PC-9 (cell line): Measurements from ENCODE around the gene OR6K2. TPM values are rescaled to one million over a fixed set of nuclear protein-coding genes. Genes with fewer than 3 reads are reported as not detected.
"Not testable (repeated sequence)": the region's sequence is repeated elsewhere in the genome, so short reads cannot be mapped to it uniquely, and the experiment has no call there.

Experiments
- BruUV-seq: library from RNA; stranded (reverse); fragments of 400-500 nt; replicated peaks from 2 replicates; lab custom pipeline; 2021; lab: Mats Ljungman, UMichigan
- CTCF ChIA-PET: fragments of 300-600 bp; sonication (Branson Sonifier 250); formaldehyde crosslinking; loops from one replicate; lab custom pipeline; 2022; ENCODE audit warnings: antibody characterized with exemption; lab: Charles Lee
- POLR2A ChIA-PET: fragments of 300-600 bp; sonication (Branson Sonifier 250); formaldehyde crosslinking; loops from one replicate; lab custom pipeline; 2022; ENCODE audit warnings: antibody characterized with exemption; ENCODE audit not compliant: unreplicated experiment; lab: Charles Lee
- DNase-seq, 2 experiments: peaks; one replicate each; pipeline versions ENCODE4 v3.0.0 to v3.0.0-alpha.2; 2015 to 2022; ENCODE audit warnings: mixed read lengths in 1 of 2
- H2AFZ ChIP-seq: fragments of 200-600 bp; sonication (generic); 2 replicates; pipeline ENCODE4 v1.8.1; 2017; ENCODE audit warnings: antibody characterized with exemption
- H3F3A ChIP-seq: fragments of 200-600 bp; sonication (generic); 2 replicates; pipeline ENCODE4 v1.8.1; 2017; ENCODE audit warnings: antibody characterized with exemption, mild to moderate bottlenecking, low read depth; ENCODE audit not compliant: insufficient read depth
- H3K27ac ChIP-seq: fragments of 200-600 bp; sonication (generic); 2 replicates; pipeline ENCODE4 v1.6.1; 2016; ENCODE audit warnings: mixed run types
- H3K27me3 ChIP-seq: fragments of 200-600 bp; sonication (generic); 2 replicates; pipeline ENCODE4 v1.6.1; 2016; ENCODE audit warnings: low read depth, mixed run types; ENCODE audit not compliant: insufficient read depth
- H3K36me3 ChIP-seq: fragments of 200-600 bp; sonication (generic); 2 replicates; pipeline ENCODE4 v1.6.1; 2016; ENCODE audit warnings: low read depth, mixed run types
- H3K4me1 ChIP-seq: fragments of 200-600 bp; sonication (generic); replicated peaks from 2 replicates; pipeline ENCODE4 v1.6.1; 2016; ENCODE audit warnings: mixed run types; ENCODE audit not compliant: insufficient read depth
- H3K4me2 ChIP-seq: fragments of 200-600 bp; sonication (generic); 2 replicates; pipeline ENCODE4 v1.6.1; 2017; ENCODE audit warnings: mixed run types
- H3K4me3 ChIP-seq: fragments of 200-600 bp; sonication (generic); 2 replicates; pipeline ENCODE4 v1.6.1; 2016; ENCODE audit warnings: mixed run types
- H3K79me2 ChIP-seq: fragments of 200-600 bp; sonication (generic); 2 replicates; pipeline ENCODE4 v1.6.1; 2017; ENCODE audit warnings: low read depth, mixed run types
- H3K9me2 ChIP-seq: fragments of 200-600 bp; sonication (generic); 2 replicates; pipeline ENCODE4 v1.8.1; 2017; ENCODE audit warnings: mild to moderate bottlenecking; ENCODE audit not compliant: insufficient read depth
- H3K9me3 ChIP-seq: fragments of 200-600 bp; sonication (generic); 2 replicates; pipeline ENCODE4 v1.8.1; 2016; ENCODE audit warnings: low read depth; ENCODE audit not compliant: insufficient read depth
- H4K20me1 ChIP-seq: fragments of 200-600 bp; sonication (generic); 2 replicates; pipeline ENCODE4 v1.8.1; 2017; ENCODE audit not compliant: insufficient read depth
- EZH2 ChIP-seq: fragments of 200-600 bp; sonication (generic); IDR thresholded peaks from 2 replicates; pipeline ENCODE4 v1.8.0; 2017; ENCODE audit warnings: antibody characterized with exemption, low read depth
- intact Hi-C: fragments of 100-400 bp; cut with micrococcal nuclease; formaldehyde crosslinking; loops from one replicate; pipeline ENCODE4 v1.10.0; 2022; ENCODE audit not compliant: unreplicated experiment
- total RNA-seq: library from RNA; stranded (reverse); gene quantifications from 2 replicates; pipeline ENCODE4 v1.2.3, GENCODE V29; 2021
- TF ChIP-seq, protein P1 (sequence below): fragments of 200-600 bp; sonication (generic); conservative IDR thresholded peaks from 2 replicates; pipeline ENCODE4 v1.6.1; 2017; ENCODE audit warnings: mixed run types, antibody characterized with exemption, mild to moderate bottlenecking, moderate library complexity

Gene OR6K2
- total RNA-seq, 1 experiment from 2014 or later, result not detected

DNA sequence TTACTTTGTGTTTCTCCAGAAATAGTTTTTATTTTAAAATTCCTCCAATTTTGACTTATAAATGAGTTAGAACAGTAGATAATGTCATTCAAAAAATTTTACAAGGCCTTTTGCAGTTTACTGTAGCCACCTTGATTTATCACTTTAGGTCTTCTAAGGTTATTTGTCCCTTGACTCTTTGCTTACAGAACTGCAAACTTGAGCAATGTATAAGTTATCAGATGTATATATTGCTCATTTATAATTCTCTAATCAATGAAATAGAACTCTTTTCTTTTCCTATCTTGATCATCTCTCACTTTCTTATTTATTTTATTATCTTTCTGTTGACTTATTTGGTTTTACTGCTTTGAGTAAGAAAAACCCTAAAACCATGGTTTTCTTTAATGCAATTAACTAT is 8.1 kb downstream of the OR6K2 start:
- H3K36me3 ChIP-seq, result no peaks in the 10 kb centered on the region
- ChIA-PET POLR2A (no interaction called here), CTCF (no interaction called here)
- H3K4me3 ChIP-seq, result no peak overlapping the region
- no peak overlapping the region for H3K27ac ChIP-seq
- no peaks in the 10 kb centered on the region for H3K9me2 ChIP-seq
- no peaks in the 10 kb centered on the region for H3K27me3 ChIP-seq
- no peak for TF ChIP-seq EZH2
- TF ChIP-seq, protein P1, sequence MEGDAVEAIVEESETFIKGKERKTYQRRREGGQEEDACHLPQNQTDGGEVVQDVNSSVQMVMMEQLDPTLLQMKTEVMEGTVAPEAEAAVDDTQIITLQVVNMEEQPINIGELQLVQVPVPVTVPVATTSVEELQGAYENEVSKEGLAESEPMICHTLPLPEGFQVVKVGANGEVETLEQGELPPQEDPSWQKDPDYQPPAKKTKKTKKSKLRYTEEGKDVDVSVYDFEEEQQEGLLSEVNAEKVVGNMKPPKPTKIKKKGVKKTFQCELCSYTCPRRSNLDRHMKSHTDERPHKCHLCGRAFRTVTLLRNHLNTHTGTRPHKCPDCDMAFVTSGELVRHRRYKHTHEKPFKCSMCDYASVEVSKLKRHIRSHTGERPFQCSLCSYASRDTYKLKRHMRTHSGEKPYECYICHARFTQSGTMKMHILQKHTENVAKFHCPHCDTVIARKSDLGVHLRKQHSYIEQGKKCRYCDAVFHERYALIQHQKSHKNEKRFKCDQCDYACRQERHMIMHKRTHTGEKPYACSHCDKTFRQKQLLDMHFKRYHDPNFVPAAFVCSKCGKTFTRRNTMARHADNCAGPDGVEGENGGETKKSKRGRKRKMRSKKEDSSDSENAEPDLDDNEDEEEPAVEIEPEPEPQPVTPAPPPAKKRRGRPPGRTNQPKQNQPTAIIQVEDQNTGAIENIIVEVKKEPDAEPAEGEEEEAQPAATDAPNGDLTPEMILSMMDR, result no peak
- no peak overlapping the region for H2AFZ ChIP-seq
- intact Hi-C loops, result no loop called here
- no peak for DNase-seq
- H3K4me2 ChIP-seq, result no peak overlapping the region
- no peaks in the 10 kb centered on the region for H3K79me2 ChIP-seq
- BruUV-seq, result no TSS peak
- H4K20me1 ChIP-seq, result no peaks in the 10 kb centered on the region
- H3K4me1 ChIP-seq, result no peaks in the 10 kb centered on the region
- H3K9me3 ChIP-seq, result no peaks in the 10 kb centered on the region; the same call in 1 of the 2 replicates
- H3F3A ChIP-seq, result no peaks in the 10 kb centered on the region

DNA sequence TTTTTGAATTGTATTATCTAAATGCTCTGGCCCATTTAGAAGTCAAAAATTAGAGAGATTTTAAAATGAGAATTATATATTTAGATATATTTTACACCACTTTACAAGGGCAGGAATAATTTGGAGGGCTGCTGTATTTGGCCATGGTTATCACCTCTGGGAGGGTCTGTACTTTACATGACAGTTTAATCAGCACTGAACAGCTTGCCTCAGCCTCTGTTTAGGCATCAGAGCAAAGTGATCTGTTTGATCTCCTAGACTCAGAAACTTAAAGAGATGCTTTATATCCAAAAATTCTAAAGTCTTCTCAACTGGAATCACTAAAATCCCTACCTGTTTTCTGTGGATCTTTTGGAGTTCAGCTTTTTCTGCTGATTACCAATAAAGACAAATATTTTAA is 8.5 kb downstream of the OR6K2 start:
- Histone ChIP-seq H2AFZ (no peak overlapping the region), H3K27ac (no peak overlapping the region), H4K20me1 (no peaks in the 10 kb centered on the region), H3K79me2 (no peaks in the 10 kb centered on the region), H3K36me3 (no peaks in the 10 kb centered on the region), H3K4me2 (no peak overlapping the region), H3K4me1 (no peaks in the 10 kb centered on the region), H3K27me3 (no peaks in the 10 kb centered on the region), H3K9me3 (no peaks in the 10 kb centered on the region; the same call in 1 of the 2 replicates), H3F3A (no peaks in the 10 kb centered on the region), H3K9me2 (no peaks in the 10 kb centered on the region), H3K4me3 (no peak overlapping the region)
- ChIA-PET CTCF (no interaction called here), POLR2A (no interaction called here)
- no peak for TF ChIP-seq EZH2
- TF ChIP-seq, protein P1, result no peak
- DNase-seq, result no peak
- intact Hi-C loops, result no loop called here
- no TSS peak for BruUV-seq

DNA sequence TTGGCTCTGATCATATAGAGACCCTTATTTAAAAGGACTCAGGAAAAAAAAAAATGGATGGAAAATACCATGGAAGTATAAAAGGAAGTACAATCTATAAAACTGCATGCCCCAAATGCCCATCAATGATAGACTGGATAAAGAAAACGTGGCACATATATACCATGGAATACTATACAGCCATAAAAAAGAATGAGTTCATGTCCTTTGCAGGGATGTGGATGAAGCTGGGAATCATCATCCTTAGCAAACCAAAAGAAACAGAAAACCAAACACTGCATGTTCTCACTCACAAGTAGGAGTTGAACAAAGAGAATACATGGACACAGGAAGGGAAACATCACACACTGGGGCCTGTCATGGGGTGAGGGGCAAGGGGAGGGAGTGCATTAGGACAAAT is 9.3 kb downstream of the OR6K2 start:
- H3K27me3 ChIP-seq, H3K27ac ChIP-seq, H2AFZ ChIP-seq, H3K79me2 ChIP-seq, DNase-seq, POLR2A ChIA-PET, H3K4me1 ChIP-seq, CTCF ChIA-PET, H4K20me1 ChIP-seq, H3F3A ChIP-seq, H3K9me2 ChIP-seq, H3K4me2 ChIP-seq, H3K36me3 ChIP-seq, intact Hi-C loops, H3K4me3 ChIP-seq, H3K9me3 ChIP-seq, BruUV-seq: not testable (repeated sequence)

DNA sequence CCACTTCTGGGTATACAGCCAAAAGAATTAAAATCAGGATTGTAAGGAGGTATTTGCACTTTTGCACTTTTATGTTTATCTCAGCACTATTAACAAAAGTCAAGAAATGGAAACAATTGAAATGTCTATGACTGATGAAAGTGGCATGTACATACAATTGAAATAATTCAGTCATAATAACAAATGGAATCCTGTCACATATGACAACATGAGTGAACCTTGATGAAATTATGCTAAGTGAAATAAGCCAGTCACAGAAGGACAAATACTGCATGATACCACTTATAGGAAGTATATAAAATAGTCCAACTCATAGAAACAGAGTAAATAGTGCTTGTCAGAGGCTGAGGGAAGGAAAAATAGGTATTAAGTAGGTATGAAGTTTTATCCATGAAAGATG is 10.6 kb downstream of the OR6K2 start:
- H3K36me3 ChIP-seq, result no peaks in the 10 kb centered on the region
- ChIA-PET CTCF (no interaction called here), POLR2A (no interaction called here)
- H3K27ac ChIP-seq, result no peak overlapping the region
- H3K9me2 ChIP-seq, result no peaks in the 10 kb centered on the region
- no TSS peak for BruUV-seq
- H3K4me2 ChIP-seq, result no peak overlapping the region
- no peak for DNase-seq
- TF ChIP-seq EZH2, result no peak
- TF ChIP-seq, protein P1, result no peak
- H3K79me2 ChIP-seq, result no peaks in the 10 kb centered on the region
- H3K27me3 ChIP-seq, result 0 out of 2 replicates have a peak, but pooled peaks cover 4% of the 10 kb centered on the region
- no peak overlapping the region for H2AFZ ChIP-seq
- no peak overlapping the region for H3K4me3 ChIP-seq
- no peaks in the 10 kb centered on the region for H4K20me1 ChIP-seq
- intact Hi-C loops, result no loop called here
- no peaks in the 10 kb centered on the region for H3F3A ChIP-seq
- no peaks in the 10 kb centered on the region for H3K4me1 ChIP-seq
- no peaks in the 10 kb centered on the region; the same call in 1 of the 2 replicates for H3K9me3 ChIP-seq
